Testis (tissue), 2 donors: ENCODE results near the gene PROSER3.

Experiments
- POLR2A ChIP-seq: fragments of 450-650 bp; IDR thresholded peaks from one replicate; pipeline ENCODE4 v1.6.1; 2017; ENCODE audit warnings: antibody characterized with exemption, mild to moderate bottlenecking, moderate library complexity
- TF ChIP-seq, protein P1 (sequence below), 3 experiments: fragments of 450-650 bp in 2 of 3; fragments of 200-600 bp in 1 of 3; sonication (generic) in 1 of 3; IDR thresholded peaks; one replicate each; pipeline ENCODE4 v1.5.1; 2016 to 2019; ENCODE audit warnings: antibody characterized with exemption in 3 of 3, mild to moderate bottlenecking in 2 of 3, moderate library complexity in 1 of 3

DNA sequence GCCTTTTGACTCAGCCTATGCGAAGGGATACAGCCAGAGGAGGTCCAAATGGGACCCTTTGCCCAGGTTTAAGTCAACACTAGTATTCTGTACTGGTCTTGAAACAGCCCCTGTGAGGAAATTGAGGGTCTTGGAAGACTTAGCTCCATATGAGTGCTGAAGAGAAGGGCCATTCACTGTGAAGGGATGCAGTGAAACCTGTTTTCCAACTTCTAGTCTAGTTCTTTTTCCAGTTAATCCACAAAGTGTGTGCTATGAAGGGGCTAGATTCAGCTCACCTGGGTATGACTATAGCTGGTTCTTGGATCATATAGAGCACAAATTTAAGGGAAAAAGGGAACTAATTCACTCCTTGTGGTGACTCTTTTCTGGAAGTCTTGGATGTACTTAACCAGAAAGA is 49.6 kb upstream of the PROSER3 start:
- TF ChIP-seq, protein P1, sequence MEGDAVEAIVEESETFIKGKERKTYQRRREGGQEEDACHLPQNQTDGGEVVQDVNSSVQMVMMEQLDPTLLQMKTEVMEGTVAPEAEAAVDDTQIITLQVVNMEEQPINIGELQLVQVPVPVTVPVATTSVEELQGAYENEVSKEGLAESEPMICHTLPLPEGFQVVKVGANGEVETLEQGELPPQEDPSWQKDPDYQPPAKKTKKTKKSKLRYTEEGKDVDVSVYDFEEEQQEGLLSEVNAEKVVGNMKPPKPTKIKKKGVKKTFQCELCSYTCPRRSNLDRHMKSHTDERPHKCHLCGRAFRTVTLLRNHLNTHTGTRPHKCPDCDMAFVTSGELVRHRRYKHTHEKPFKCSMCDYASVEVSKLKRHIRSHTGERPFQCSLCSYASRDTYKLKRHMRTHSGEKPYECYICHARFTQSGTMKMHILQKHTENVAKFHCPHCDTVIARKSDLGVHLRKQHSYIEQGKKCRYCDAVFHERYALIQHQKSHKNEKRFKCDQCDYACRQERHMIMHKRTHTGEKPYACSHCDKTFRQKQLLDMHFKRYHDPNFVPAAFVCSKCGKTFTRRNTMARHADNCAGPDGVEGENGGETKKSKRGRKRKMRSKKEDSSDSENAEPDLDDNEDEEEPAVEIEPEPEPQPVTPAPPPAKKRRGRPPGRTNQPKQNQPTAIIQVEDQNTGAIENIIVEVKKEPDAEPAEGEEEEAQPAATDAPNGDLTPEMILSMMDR (IDR thresholded peaks at IDR 0.05): no peak
- TF ChIP-seq POLR2A: no peak
